ENCODE measurements around the gene DRC1.

The DRC1 gene

GRCh38 chr2:26493566-26493965, 91.8 kb downstream of the DRC1 start:
- H3K4me3 ChIP-seq (ENCODE audit: low read length) = no peak overlapping the region
- no peak overlapping the region for H3K4ac ChIP-seq (ENCODE audit: low read depth, low read length)
- H3K4me2 ChIP-seq (ENCODE audit: low read length) = no peak overlapping the region
- no peaks in the 10 kb centered on the region for H3K79me2 ChIP-seq (ENCODE audit: control insufficient read depth, insufficient read depth, low read length)
- H3K79me1 ChIP-seq (ENCODE audit: low read length) = no peaks in the 10 kb centered on the region
- DNase-seq = no peak
- H3K27ac ChIP-seq (ENCODE audit: low read depth, low read length) = no peak overlapping the region
- no peak overlapping the region for H2BK15ac ChIP-seq (replicated peaks; ENCODE audit: low read depth)
- H3K18ac ChIP-seq (ENCODE audit: low read length) = no peak overlapping the region
- H3K27me3 ChIP-seq (ENCODE audit: insufficient read depth, low read length, poor library complexity) = no peaks in the 10 kb centered on the region
- no peak overlapping the region for H3K23ac ChIP-seq (ENCODE audit: low read length)
- no peak overlapping the region for H4K8ac ChIP-seq (ENCODE audit: low read depth, low read length)
- no peak overlapping the region for H2AK5ac ChIP-seq (ENCODE audit: low read length)
- no peak overlapping the region for H3K9ac ChIP-seq (ENCODE audit: low read length)
- no peak overlapping the region for H2BK5ac ChIP-seq (ENCODE audit: low read length)
- no peak overlapping the region for H4K5ac ChIP-seq (ENCODE audit: low read length)
- no CpG with 5 or more reads among the region's 10 CpGs for WGBS (ENCODE audit: extremely low coverage, insufficient coverage, low lambda C conversion rate)
- H3K36me3 ChIP-seq (ENCODE audit: control insufficient read depth, insufficient read depth, low read length) = no peaks in the 10 kb centered on the region
- no peak overlapping the region for H2BK120ac ChIP-seq (ENCODE audit: low read depth, low read length)
- H3K56ac ChIP-seq (ENCODE audit: low read length) = no peak overlapping the region
- H3K4me1 ChIP-seq (ENCODE audit: control insufficient read depth, low read depth, low read length) = no peaks in the 10 kb centered on the region

- Histone ChIP-seq H2BK120ac (ENCODE audit: low read depth, low read length) (no peak overlapping the region), H3K27me3 (ENCODE audit: insufficient read depth, low read length, poor library complexity) (no peaks in the 10 kb centered on the region)
Observed at GRCh38 chr2:26494199-26494598, 92.5 kb downstream of the DRC1 start.

GRCh38 chr2:26494891-26495290, 93.2 kb downstream of the DRC1 start:
- no CpG with 5 or more reads among the region's 8 CpGs for WGBS (ENCODE audit: extremely low coverage, insufficient coverage, low lambda C conversion rate)
- Histone ChIP-seq H3K4me3 (ENCODE audit: low read length) (no peak overlapping the region), H2AK5ac (ENCODE audit: low read length) (no peak overlapping the region), H3K27ac (ENCODE audit: low read depth, low read length) (no peak overlapping the region), H3K79me1 (ENCODE audit: low read length) (no peaks in the 10 kb centered on the region), H3K4ac (ENCODE audit: low read depth, low read length) (no peak overlapping the region), H3K27me3 (ENCODE audit: insufficient read depth, low read length, poor library complexity) (no peaks in the 10 kb centered on the region), H4K8ac (ENCODE audit: low read depth, low read length) (no peak overlapping the region), H3K4me2 (ENCODE audit: low read length) (no peak overlapping the region), H4K5ac (ENCODE audit: low read length) (no peak overlapping the region), H3K9ac (ENCODE audit: low read length) (no peak overlapping the region), H2BK5ac (ENCODE audit: low read length) (no peak overlapping the region), H3K4me1 (ENCODE audit: control insufficient read depth, low read depth, low read length) (no peaks in the 10 kb centered on the region), H3K56ac (ENCODE audit: low read length) (no peak overlapping the region), H3K79me2 (ENCODE audit: control insufficient read depth, insufficient read depth, low read length) (no peaks in the 10 kb centered on the region), H3K18ac (ENCODE audit: low read length) (no peak overlapping the region), H3K23ac (ENCODE audit: low read length) (no peak overlapping the region), H2BK120ac (ENCODE audit: low read depth, low read length) (no peak overlapping the region), H2BK15ac (replicated peaks; ENCODE audit: low read depth) (no peak overlapping the region), H3K36me3 (ENCODE audit: control insufficient read depth, insufficient read depth, low read length) (no peaks in the 10 kb centered on the region)
- DNase-seq = no peak

More at GRCh38 chr2:26494199-26494598, 92.5 kb downstream of the DRC1 start:
- Histone ChIP-seq H4K8ac (ENCODE audit: low read depth, low read length) (no peak overlapping the region), H2BK5ac (ENCODE audit: low read length) (no peak overlapping the region), H4K5ac (ENCODE audit: low read length) (no peak overlapping the region), H2BK15ac (replicated peaks; ENCODE audit: low read depth) (no peak overlapping the region), H3K23ac (ENCODE audit: low read length) (no peak overlapping the region), H3K79me1 (ENCODE audit: low read length) (no peaks in the 10 kb centered on the region), H3K4me3 (ENCODE audit: low read length) (no peak overlapping the region), H3K9ac (ENCODE audit: low read length) (no peak overlapping the region), H3K18ac (ENCODE audit: low read length) (no peak overlapping the region), H2AK5ac (ENCODE audit: low read length) (no peak overlapping the region), H3K36me3 (ENCODE audit: control insufficient read depth, insufficient read depth, low read length) (no peaks in the 10 kb centered on the region), H3K4me1 (ENCODE audit: control insufficient read depth, low read depth, low read length) (no peaks in the 10 kb centered on the region), H3K79me2 (ENCODE audit: control insufficient read depth, insufficient read depth, low read length) (no peaks in the 10 kb centered on the region), H3K4me2 (ENCODE audit: low read length) (no peak overlapping the region), H3K4ac (ENCODE audit: low read depth, low read length) (no peak overlapping the region), H3K27ac (ENCODE audit: low read depth, low read length) (no peak overlapping the region), H3K56ac (ENCODE audit: low read length) (no peak overlapping the region)
- no CpG with 5 or more reads among the region's 4 CpGs for WGBS (ENCODE audit: extremely low coverage, insufficient coverage, low lambda C conversion rate)
- no peak for DNase-seq

GRCh38 chr2:26495705-26496297, 94.1 kb downstream of the DRC1 start:
- no peak overlapping the region for H3K27ac ChIP-seq (ENCODE audit: low read depth, low read length)
- H3K27me3 ChIP-seq (ENCODE audit: insufficient read depth, low read length, poor library complexity) = no peaks in the 10 kb centered on the region
- H3K9ac ChIP-seq (ENCODE audit: low read length) = no peak overlapping the region
- peak overlapping the region; percentile 30 for H3K56ac ChIP-seq (ENCODE audit: low read length)
- H3K4me2 ChIP-seq (ENCODE audit: low read length) = no peak overlapping the region
- no peak overlapping the region for H4K5ac ChIP-seq (ENCODE audit: low read length)
- H3K4me1 ChIP-seq (ENCODE audit: control insufficient read depth, low read depth, low read length) = no peaks in the 10 kb centered on the region
- H3K18ac ChIP-seq (ENCODE audit: low read length) = no peak overlapping the region
- H3K4ac ChIP-seq (ENCODE audit: low read depth, low read length) = no peak overlapping the region
- no peak overlapping the region for H4K8ac ChIP-seq (ENCODE audit: low read depth, low read length)
- no peak overlapping the region for H3K4me3 ChIP-seq (ENCODE audit: low read length)
- no peak overlapping the region for H2AK5ac ChIP-seq (ENCODE audit: low read length)
- no peak overlapping the region for H2BK5ac ChIP-seq (ENCODE audit: low read length)
- DNase-seq = peak; percentile 65
- H3K79me1 ChIP-seq (ENCODE audit: low read length) = no peaks in the 10 kb centered on the region
- H2BK15ac ChIP-seq (replicated peaks; ENCODE audit: low read depth) = no peak overlapping the region
- WGBS (ENCODE audit: extremely low coverage, insufficient coverage, low lambda C conversion rate) = no CpG with 5 or more reads among the region's 8 CpGs
- H2BK120ac ChIP-seq (ENCODE audit: low read depth, low read length) = no peak overlapping the region
- no peaks in the 10 kb centered on the region for H3K79me2 ChIP-seq (ENCODE audit: control insufficient read depth, insufficient read depth, low read length)
- no peak overlapping the region for H3K23ac ChIP-seq (ENCODE audit: low read length)
- no peaks in the 10 kb centered on the region for H3K36me3 ChIP-seq (ENCODE audit: control insufficient read depth, insufficient read depth, low read length)

- Histone ChIP-seq H3K18ac (ENCODE audit: low read length) (no peak overlapping the region), H2AK5ac (ENCODE audit: low read length) (no peak overlapping the region), H2BK15ac (replicated peaks; ENCODE audit: low read depth) (no peak overlapping the region), H3K56ac (ENCODE audit: low read length) (no peak overlapping the region), H2BK5ac (ENCODE audit: low read length) (no peak overlapping the region), H3K4me1 (ENCODE audit: control insufficient read depth, low read depth, low read length) (no peaks in the 10 kb centered on the region), H3K4me3 (ENCODE audit: low read length) (no peak overlapping the region), H3K27ac (ENCODE audit: low read depth, low read length) (no peak overlapping the region), H3K79me1 (ENCODE audit: low read length) (no peaks in the 10 kb centered on the region), H3K27me3 (ENCODE audit: insufficient read depth, low read length, poor library complexity) (no peaks in the 10 kb centered on the region), H4K5ac (ENCODE audit: low read length) (no peak overlapping the region), H3K23ac (ENCODE audit: low read length) (no peak overlapping the region), H4K8ac (ENCODE audit: low read depth, low read length) (no peak overlapping the region), H3K79me2 (ENCODE audit: control insufficient read depth, insufficient read depth, low read length) (no peaks in the 10 kb centered on the region), H3K9ac (ENCODE audit: low read length) (no peak overlapping the region), H3K4ac (ENCODE audit: low read depth, low read length) (no peak overlapping the region), H2BK120ac (ENCODE audit: low read depth, low read length) (no peak overlapping the region), H3K36me3 (ENCODE audit: control insufficient read depth, insufficient read depth, low read length) (no peaks in the 10 kb centered on the region), H3K4me2 (ENCODE audit: low read length) (no peak overlapping the region)
- no CpG with 5 or more reads among the region's 4 CpGs for WGBS (ENCODE audit: extremely low coverage, insufficient coverage, low lambda C conversion rate)
- DNase-seq = peak; percentile 67
Observed at GRCh38 chr2:26500406-26500805, 98.7 kb downstream of the DRC1 start.

- H3K4ac ChIP-seq (ENCODE audit: low read depth, low read length) = no peak overlapping the region
- H2AK5ac ChIP-seq (ENCODE audit: low read length) = no peak overlapping the region
- no CpG with 5 or more reads among the region's 41 CpGs for WGBS (ENCODE audit: extremely low coverage, insufficient coverage, low lambda C conversion rate)
- no peaks in the 10 kb centered on the region for H3K79me1 ChIP-seq (ENCODE audit: low read length)
- no peak overlapping the region for H2BK120ac ChIP-seq (ENCODE audit: low read depth, low read length)
- H4K5ac ChIP-seq (ENCODE audit: low read length) = no peak overlapping the region
- H2BK15ac ChIP-seq (replicated peaks; ENCODE audit: low read depth) = no peak overlapping the region
- peak overlapping the region; percentile 70 for H3K9ac ChIP-seq (ENCODE audit: low read length)
- H3K36me3 ChIP-seq (ENCODE audit: control insufficient read depth, insufficient read depth, low read length) = no peaks in the 10 kb centered on the region
- H3K27ac ChIP-seq (ENCODE audit: low read depth, low read length) = no peak overlapping the region
- H3K4me3 ChIP-seq (ENCODE audit: low read length) = no peak overlapping the region
- H3K79me2 ChIP-seq (ENCODE audit: control insufficient read depth, insufficient read depth, low read length) = no peaks in the 10 kb centered on the region
- no peak overlapping the region for H3K18ac ChIP-seq (ENCODE audit: low read length)
- H4K8ac ChIP-seq (ENCODE audit: low read depth, low read length) = no peak overlapping the region
- H3K4me2 ChIP-seq (ENCODE audit: low read length) = peak overlapping the region; percentile 75
- DNase-seq = peak; percentile 89
- H3K56ac ChIP-seq (ENCODE audit: low read length) = peak overlapping the region; percentile 83
- no peaks in the 10 kb centered on the region for H3K27me3 ChIP-seq (ENCODE audit: insufficient read depth, low read length, poor library complexity)
- no peaks in the 10 kb centered on the region for H3K4me1 ChIP-seq (ENCODE audit: control insufficient read depth, low read depth, low read length)
- no peak overlapping the region for H2BK5ac ChIP-seq (ENCODE audit: low read length)
- H3K23ac ChIP-seq (ENCODE audit: low read length) = no peak overlapping the region
Observed at GRCh38 chr2:26503231-26503880, 101.6 kb downstream of the DRC1 start.

Data from mesendoderm (in vitro differentiated cells).